ENCODE measurements around the gene NUCKS1.

- TF ChIP-seq SP1 (IDR thresholded peaks at IDR 0.05; ENCODE audit: low read depth, low read length) (no peak), EZH2 (IDR thresholded peaks at IDR 0.05; ENCODE audit: low read depth, low read length, severe bottlenecking) (no peak), GABPA (IDR thresholded peaks at IDR 0.05; ENCODE audit: borderline replicate concordance, insufficient read depth, low read length) (no peak), TBP (IDR thresholded peaks at IDR 0.05; ENCODE audit: low read depth, low read length) (no peak), JUND (IDR thresholded peaks at IDR 0.05; ENCODE audit: low read length) (no peak), CTCF (IDR thresholded peaks at IDR 0.05; ENCODE audit: control extremely low read depth in 1 of 3, insufficient read depth in 1 of 3, low read depth in 1 of 3, low read length in 3 of 3) (no peak), CHD1 (IDR thresholded peaks at IDR 0.05; ENCODE audit: low read depth, low read length) (no peak), SP2 (IDR thresholded peaks at IDR 0.05; ENCODE audit: low read length) (no peak), EGR1 (IDR thresholded peaks at IDR 0.05; ENCODE audit: borderline replicate concordance, low read depth, low read length) (no peak), SIX5 (IDR thresholded peaks at IDR 0.05; ENCODE audit: low read depth, low read length) (no peak)
These were observed 48.1 kb downstream of the NUCKS1 start for GRCh38 chr1:205701891-205702290.

Measured in H1 (cell line).